T1000 (cell line): ENCODE data around the gene IP6K3.

Experiments
- DNase-seq: peaks from one replicate; lab custom pipeline; 2025; ENCODE audit warnings: mixed read lengths; lab: John Stamatoyannopoulos, UW

The IP6K3 gene

DNA sequence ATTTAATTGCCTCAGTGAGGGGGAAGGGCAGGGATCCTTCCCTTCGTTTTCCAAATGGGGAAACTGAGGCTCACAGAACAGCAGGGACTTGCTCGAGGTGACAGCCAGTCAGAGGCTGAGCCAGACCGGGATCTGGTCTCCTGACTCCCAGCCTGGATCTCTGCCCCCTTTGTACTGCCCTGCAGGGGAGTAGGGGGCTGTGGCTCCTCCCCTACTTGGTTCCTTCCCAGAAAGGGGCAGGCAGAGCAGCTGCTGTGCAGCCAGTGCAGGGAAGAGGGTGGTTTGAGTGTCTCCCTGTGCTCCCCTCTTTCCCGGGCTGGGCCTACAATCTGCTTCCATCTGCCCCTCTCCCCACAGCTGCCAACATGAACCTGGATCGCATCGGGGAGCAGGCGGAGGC lies 72.9 kb downstream of the IP6K3 start:
- no peak for DNase-seq

DNA sequence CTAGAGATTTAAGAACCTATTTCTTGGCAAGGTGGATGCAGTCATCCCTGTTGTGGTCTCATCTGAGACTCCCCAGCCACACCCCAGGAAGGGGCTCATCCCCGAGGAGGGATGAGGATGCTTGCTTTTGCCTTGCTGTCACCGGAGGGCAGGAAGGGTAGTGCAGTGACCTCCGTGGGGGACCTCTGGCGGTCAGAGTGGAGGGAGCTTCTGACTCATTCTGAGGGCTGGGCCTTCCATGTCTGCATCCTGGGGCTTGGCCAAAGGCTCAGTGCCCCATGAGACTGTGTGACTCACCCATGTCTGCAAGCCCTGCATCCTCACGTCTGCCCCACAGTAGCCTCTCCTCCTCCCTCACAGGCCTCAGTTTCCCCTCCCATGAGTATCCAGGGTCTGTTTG lies 73.9 kb downstream of the IP6K3 start:
- DNase-seq: peak; percentile 92

GRCh38 chr6:33671744-33672072 lies 75.0 kb downstream of the IP6K3 start:
- no peak for DNase-seq
